HG02840 (cell line): ENCODE results near the gene FBXO42.
A peak's percentile ranks its signal among the peaks of the same experiment; 100 is the strongest.
"Not testable (repeated sequence)": the region's sequence is repeated elsewhere in the genome, so short reads cannot be mapped to it uniquely, and the experiment has no call there.

Experiments
- ATAC-seq: cut with Tn5 transposase; IDR thresholded peaks from one replicate; pipeline ENCODE4 v1.9.1; 2021; ENCODE audit warnings: mild to moderate bottlenecking, moderate library complexity, moderate number of reproducible peaks; ENCODE audit not compliant: unreplicated experiment, low FRiP score

Gene FBXO42

GRCh38 chr1:16246239-16246638 is 106.0 kb downstream of the FBXO42 start:
- not testable (repeated sequence) for ATAC-seq

DNA sequence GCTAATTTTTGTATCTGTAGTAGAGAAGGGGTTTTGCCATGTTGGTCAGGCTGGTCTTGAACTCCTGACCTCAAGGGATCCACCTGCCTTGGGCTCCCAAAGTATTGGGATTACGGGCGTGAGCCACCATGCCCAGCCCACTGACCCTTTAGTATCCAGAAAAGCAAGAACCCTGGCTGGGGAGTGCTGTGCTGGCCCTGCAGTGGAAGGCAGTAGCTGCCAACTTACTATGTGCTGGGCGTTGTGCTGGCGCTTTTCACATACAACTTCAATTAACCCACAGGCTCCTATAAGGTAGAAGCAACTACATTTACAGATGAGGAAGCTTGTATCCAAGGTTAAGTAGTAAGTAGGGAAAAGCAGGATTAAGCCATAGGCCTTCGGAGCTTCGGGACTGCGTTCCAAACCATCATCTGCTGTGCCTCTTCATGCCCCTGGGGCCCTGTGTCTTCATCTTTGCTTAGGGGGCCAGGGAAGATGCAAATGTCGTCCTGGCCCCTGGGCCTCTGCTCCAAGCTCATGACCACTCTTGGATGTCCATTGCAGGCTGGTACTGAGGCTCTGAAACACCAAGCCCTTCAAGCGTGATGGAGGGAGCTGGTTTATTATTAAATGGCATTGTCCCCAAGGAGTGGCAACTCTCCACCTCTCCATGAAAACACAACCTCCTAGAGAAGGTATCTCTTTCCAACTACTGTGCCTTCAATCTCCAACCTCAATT is 106.6 kb downstream of the FBXO42 start:
- no peak for ATAC-seq

GRCh38 chr1:16244650-16245285 is 107.5 kb downstream of the FBXO42 start:
- no peak for ATAC-seq

DNA sequence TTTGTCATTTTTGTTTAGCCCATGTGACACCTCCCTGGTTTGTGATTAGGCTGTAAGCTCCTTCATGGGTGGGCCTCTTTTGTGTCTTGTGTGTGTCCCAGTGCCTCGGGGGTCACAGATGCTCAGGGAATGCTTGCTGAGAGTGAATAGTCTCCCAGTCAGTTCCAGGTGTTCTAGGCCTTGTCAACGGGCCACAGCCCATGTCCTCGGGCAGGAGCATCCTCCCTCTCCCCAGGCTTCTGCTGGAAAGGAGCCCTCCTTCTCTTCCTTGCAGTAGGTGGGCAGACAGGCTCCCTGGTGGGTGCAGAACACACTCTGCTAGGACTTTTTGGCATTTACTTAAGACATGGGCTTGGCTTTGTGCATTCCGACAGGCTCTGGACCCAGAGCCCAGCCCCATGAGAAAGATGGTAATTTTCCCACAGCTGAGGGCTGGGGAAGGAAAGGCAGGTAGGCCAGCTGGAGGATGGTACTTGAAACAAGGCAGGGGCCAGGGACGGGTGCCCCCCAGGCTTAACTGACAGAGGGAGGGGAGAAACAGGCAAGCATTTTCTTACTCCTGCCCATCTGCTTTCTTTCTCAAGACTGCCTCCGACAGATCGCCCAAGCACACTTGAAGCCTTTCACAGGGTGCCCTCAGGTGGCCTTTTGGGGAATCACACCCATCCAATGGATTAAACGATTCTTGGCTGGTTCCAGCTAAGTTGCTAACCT is 108.2 kb downstream of the FBXO42 start:
- no peak for ATAC-seq

- ATAC-seq: no peak
Measured at GRCh38 chr1:16243215-16243610, 109.1 kb downstream of the FBXO42 start.

DNA sequence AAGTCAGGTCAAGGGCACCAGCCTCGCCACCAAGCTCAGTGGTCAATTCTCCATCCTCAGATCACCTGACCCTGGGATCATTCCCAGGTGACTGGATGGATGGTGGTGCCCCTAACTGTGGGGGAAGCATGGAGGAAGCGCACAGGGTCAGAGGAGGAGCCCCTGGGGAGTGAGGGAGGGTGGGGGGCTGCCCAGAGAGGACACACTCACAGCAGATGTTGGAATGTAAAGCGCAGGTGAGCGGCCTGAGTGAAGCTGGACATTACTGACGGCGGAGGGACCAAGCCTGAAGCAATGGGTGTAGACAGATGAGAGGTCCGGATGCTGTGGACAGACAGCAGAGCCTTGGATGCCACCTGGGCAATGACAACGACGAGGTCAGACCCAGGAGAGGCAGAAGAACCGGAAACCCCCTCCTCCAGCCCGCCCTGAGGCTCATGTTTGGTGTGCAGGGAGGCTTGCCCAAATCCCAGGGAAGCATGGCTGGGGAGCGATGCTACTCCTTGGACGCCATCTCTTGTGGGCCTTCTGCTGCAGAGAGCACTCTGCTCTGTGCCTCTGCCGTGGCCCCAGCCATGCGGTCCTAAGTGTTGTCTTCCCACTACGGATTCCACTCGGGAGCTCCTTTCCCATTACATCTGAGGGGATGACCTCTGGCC is 109.6 kb downstream of the FBXO42 start:
- no peak for ATAC-seq

- no peak for ATAC-seq
Measured at GRCh38 chr1:16241221-16241708, 111.0 kb downstream of the FBXO42 start.

DNA sequence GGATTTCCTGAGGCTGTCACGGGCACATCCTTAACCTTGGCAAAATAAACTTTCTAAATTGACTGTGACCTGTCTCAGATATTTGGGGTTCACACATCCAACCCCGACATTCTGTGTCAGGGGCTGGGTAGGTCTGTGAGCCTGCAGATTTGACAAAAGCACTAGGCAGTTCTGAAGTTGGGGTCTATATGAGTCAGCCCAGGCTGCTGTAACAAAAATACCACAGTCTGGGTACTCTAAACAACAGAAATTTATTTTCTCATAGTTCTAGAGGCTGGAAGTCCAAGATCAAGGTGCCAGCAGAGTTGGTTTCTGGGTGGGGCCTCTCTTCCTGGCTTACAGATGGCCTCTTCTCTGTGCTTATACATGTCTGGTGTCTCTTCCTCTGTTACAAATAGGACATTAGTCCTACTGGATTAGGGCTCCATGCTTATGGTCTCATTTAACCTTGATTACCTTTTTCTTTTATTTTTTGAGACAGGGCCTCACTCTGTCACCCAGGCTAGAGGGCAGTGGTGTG is 112.2 kb downstream of the FBXO42 start:
- ATAC-seq: no peak

DNA sequence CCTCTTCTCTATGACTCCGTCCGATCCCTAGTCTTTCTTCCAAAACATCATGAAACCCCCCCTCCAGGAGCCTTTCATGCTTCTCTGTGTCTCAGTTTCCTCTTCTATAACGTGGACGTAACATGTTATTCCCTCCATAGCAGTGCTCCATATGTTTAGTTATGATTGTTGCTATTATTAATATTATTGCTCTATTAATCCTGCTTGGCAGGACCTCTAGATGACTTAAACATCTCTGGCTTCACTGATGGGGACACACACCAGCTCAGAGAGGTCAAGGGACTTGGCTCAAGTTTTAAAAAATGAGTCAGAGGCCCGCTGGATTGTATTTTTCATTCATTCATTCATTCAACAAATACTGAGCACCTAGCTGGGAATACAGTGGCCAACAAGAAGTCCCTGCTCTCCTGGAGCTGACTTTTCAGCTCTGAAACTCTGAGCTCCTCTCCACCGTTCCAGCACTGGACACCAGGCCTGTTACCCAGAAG is 114.9 kb downstream of the FBXO42 start:
- ATAC-seq: peak; percentile 3

- peak; percentile 82 for ATAC-seq
Measured at GRCh38 chr1:16236511-16237342, 115.6 kb downstream of the FBXO42 start, which contains the start of gene CPLANE2. TSS of gene CPLANE2 (minus strand) at chr1:16237183. CDS start at chr1:16236742, 441 bp downstream.

- peak; percentile 27 for ATAC-seq
Measured at GRCh38 chr1:16235944-16236510, 116.3 kb downstream of the FBXO42 start.

DNA sequence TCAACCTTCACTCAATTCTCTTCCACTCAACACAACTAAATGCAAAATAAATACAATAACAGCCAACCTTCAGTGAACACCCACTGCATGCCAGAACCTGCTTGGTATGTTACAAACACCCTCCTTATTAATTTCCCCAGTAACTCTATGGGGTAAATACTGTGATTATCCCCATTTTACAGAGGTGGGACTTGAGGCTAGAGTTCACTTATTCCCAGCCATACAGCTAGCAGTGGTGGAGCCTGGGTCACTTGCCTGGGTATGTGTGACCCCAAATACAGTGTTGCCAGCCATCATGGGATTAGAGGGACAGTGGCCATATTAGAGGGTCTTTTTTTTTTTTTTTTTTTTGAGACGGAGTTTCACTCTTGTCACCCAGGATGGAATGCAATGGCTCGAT is 116.9 kb downstream of the FBXO42 start:
- ATAC-seq: no peak

GRCh38 chr1:16233431-16233830 is 118.8 kb downstream of the FBXO42 start:
- ATAC-seq: no peak

GRCh38 chr1:16232316-16232710 is 120.0 kb downstream of the FBXO42 start:
- no peak for ATAC-seq

DNA sequence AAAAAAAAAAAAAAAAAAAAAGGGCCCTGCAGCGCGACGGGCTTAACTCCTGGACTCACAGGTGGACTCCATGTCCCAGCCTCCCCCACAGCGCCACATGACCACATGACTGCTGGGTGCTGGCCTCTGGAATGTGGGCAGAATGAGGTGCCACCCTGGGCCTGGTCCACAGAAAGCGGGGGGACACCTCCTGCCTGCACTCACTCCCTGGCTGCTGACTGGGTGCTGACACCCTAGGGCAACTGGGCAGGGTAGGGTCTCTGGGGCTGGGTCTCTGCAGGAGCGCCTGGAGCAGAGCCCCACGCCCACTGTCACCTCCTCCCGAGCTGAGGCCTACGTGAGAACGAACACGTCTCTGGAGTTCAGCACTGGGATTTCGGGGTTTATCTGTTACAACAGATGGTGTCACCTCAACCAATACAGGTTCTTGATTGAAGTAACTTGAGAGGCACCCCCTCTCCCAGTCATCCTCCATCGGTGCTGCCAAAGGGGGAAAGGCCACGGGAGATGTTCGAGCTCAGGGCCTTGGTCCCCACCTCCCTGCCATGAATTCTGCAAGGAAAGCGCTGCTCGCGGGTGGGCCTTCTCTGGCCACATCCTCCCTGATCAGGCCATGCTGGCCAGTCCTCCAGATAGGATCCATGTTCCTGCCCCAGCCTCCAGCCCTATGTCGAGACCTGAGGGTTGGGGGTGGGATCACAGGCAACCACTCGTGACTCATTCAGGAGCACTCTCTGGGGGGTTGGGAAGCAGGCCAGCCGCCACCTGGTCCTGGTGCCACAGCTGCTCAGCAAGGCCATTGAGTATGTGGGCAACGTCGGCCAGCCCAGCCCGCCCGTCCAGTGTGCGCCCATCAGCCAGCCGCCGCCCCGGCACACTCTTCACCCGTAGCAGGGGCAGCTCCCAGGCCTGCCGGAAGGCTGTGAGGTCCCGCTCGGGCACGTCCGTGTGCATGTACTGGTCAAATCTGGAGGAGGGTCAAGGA is 120.7 kb downstream of the FBXO42 start:
- no peak for ATAC-seq

DNA sequence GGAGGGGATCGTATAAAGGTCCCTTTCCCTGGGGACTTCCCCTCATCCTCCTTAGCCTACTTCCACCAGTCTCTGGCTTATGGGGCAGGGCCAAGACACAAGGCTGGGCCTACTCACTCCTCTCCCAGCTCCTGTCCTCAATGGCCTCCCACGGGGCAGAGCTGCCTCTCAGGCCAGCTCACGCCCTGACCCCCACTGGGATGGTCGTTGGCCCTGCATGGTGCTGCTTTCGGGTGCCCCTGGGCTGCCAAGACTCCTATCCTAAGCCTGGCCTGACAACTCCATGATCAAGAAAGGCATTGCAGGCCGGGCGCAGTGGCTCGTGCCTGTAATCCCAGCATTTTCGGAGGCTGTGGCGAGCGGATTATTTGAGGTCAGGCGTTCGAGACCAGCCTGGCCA is 121.5 kb downstream of the FBXO42 start:
- ATAC-seq: no peak

- no peak for ATAC-seq
Measured at GRCh38 chr1:16229976-16230740, 122.1 kb downstream of the FBXO42 start.
